AG04450 (cell line): ENCODE data around the gene SLC11A1. TPM values are rescaled to one million over a fixed set of nuclear protein-coding genes. Genes with fewer than 3 reads are reported as not detected.

Experiments used
- CTCF ChIA-PET: fragments of 300-600, 350-600 bp; formaldehyde crosslinking; extraction: SDS; loops from one replicate; lab custom pipeline; 2022; ENCODE audit warnings: antibody characterized with exemption, inconsistent platforms; lab: Charles Lee
- POLR2A ChIA-PET: fragments of 350-600 bp; formaldehyde crosslinking; extraction: SDS; loops from one replicate; lab custom pipeline; 2021; ENCODE audit warnings: antibody characterized with exemption, inconsistent platforms; lab: Yijun Ruan, JAX
- DNase-seq: peaks from one replicate; pipeline ENCODE4 v3.0.0-alpha.2; 2011; ENCODE audit warnings: low read depth, low spot score
- H3K27ac ChIP-seq: one replicate; pipeline ENCODE4 v1.5.1; 2012; ENCODE audit warnings: low read depth, low read length, control low read depth
- H3K27me3 ChIP-seq: one replicate; pipeline ENCODE4 v1.6.0; 2012; ENCODE audit warnings: low read length; ENCODE audit not compliant: control insufficient read depth, insufficient read depth
- H3K4me3 ChIP-seq: 2 replicates; pipeline ENCODE4 v1.5.1; 2011; ENCODE audit warnings: mild to moderate bottlenecking, low read depth, low read length, control low read depth
- H3K9me3 ChIP-seq: 2 replicates; pipeline ENCODE4 v1.5.1; 2012; ENCODE audit warnings: low read length; ENCODE audit not compliant: control insufficient read depth, insufficient read depth
- polyA plus RNA-seq: library from polyadenylated mRNA; depleted of rRNA; stranded (reverse); fragments of >200 nt; gene quantifications from 2 replicates; pipeline ENCODE4 v1.2.3, GENCODE V29; 2011
- TF ChIP-seq, protein P1 (sequence below): IDR thresholded peaks from 2 replicates; pipeline ENCODE4 v1.5.1; 2011; ENCODE audit warnings: low read depth, low read length, control low read depth, inconsistent platforms

The SLC11A1 gene
- polyA plus RNA-seq, 1 experiment: not detected

DNA sequence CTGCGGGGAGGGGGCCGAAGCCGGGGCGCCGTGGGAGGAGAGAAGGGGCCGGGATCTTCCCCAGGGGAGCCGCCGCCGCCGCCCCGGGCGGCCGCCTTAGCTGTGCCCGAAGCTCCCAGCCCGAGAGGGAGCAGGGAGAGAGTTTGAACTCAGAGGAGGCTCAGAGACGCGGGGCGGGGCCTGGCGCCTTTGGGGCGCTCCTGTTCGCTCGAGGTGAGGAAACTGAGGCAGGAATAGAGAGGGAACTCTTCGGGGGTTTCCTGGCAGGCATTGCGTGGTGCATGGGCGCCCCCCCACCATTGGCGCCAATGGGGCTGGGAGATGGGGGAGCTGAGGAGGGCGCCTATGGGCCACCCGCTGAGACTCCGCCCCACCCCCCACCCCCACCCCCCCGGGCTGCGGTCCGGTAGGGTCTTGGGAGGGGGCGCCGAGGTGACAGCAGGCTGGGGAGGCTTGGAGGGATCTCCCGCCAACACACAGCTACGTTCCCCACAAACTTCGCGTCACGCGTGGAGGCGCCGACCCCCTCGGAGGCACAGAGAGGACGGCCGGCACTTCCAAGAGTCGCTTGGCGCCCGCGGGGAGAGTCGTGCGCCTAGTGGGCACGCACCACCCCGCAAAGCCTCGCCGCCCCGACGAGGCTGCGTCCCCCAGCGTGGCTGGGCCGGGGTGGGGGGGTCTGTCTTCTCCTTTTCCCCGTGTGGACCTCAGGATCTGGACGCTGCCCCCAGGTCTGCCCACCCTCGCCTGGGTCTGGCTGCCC lies 18.3 kb downstream of the SLC11A1 start:
- Histone ChIP-seq H3K4me3 (peak overlapping the region; percentile 79), H3K27ac (peak overlapping the region; percentile 73), H3K9me3 (no peaks in the 10 kb centered on the region; the same call in 1 of the 2 replicates), H3K27me3 (no peaks in the 10 kb centered on the region)
- ChIA-PET CTCF (interaction anchor here (0.7 to 1.0 kb wide), 2 partner anchors 66 to 99 kb away, joined by 3 to 6 read pairs; no protein-coding TSS in a partner anchor), POLR2A (interaction anchor here (1.0 to 1.1 kb wide), 2 partner anchors 114 to 130 kb away, joined by 4 to 5 read pairs; partner anchors contain the start of genes AAMP and PNKD)
- no peak for DNase-seq
- TF ChIP-seq, protein P1, sequence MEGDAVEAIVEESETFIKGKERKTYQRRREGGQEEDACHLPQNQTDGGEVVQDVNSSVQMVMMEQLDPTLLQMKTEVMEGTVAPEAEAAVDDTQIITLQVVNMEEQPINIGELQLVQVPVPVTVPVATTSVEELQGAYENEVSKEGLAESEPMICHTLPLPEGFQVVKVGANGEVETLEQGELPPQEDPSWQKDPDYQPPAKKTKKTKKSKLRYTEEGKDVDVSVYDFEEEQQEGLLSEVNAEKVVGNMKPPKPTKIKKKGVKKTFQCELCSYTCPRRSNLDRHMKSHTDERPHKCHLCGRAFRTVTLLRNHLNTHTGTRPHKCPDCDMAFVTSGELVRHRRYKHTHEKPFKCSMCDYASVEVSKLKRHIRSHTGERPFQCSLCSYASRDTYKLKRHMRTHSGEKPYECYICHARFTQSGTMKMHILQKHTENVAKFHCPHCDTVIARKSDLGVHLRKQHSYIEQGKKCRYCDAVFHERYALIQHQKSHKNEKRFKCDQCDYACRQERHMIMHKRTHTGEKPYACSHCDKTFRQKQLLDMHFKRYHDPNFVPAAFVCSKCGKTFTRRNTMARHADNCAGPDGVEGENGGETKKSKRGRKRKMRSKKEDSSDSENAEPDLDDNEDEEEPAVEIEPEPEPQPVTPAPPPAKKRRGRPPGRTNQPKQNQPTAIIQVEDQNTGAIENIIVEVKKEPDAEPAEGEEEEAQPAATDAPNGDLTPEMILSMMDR: no peak

DNA sequence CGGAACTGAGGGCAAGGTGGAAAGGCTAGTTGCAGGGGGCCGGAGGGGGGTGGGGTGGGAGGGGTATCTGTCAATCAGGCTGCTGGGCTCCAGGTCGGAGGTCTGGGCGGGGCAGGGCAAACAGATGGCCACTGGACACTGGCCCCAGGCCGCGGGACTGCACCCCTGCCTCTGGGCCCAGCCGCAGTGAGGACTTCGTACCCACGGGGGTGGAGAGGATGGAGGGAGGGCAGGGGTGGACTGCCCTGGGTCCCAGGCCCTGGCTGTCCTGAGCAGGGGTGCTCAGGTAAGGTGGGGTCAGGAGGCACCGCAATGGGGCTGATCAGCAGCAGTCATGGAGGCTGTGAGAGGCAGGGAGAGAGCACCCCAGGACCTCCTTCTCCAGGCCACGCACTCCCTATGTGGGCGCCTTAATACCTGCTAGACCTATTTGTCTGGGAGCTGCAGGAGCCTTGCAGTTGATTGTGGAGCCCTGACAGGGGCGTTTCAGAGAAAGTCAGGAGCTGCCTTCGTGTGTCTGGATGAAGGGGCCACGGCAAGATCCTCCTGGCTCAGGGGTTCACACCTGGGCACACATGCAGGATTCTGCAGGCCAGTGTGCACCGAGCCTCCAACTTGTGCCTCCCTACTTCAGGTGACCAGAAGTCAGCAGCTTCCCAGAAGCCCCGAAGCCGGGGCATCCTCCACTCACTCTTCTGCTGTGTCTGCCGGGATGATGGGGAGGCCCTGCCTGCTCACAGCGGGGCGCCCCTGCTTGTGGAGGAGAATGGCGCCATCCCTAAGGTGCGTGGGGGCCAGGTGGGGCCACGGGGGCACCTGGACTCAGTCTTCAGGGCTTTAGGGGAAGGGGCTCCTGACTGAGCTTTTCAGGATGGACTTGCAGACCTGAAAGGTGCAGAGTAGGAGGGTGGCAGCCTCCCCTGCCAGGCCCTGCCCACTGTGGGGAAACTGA lies 19.1 kb downstream of the SLC11A1 start:
- TF ChIP-seq, protein P1: no peak
- DNase-seq: no peak
- H3K27ac ChIP-seq: no peak overlapping the region
- ChIA-PET CTCF (interaction anchor here (1.0 to 1.7 kb wide), 3 partner anchors 65 to 128 kb away, joined by 4 to 6 read pairs (median 6); no protein-coding TSS in a partner anchor), POLR2A (interaction anchor here (1.0 kb wide), 1 partner anchor 131 kb away, joined by 5 read pairs; the partner anchor contains the start of genes AAMP and PNKD)
- no peaks in the 10 kb centered on the region; the same call in 1 of the 2 replicates for H3K9me3 ChIP-seq
- no peaks in the 10 kb centered on the region for H3K27me3 ChIP-seq
- peak overlapping the region; percentile 79 for H3K4me3 ChIP-seq

DNA sequence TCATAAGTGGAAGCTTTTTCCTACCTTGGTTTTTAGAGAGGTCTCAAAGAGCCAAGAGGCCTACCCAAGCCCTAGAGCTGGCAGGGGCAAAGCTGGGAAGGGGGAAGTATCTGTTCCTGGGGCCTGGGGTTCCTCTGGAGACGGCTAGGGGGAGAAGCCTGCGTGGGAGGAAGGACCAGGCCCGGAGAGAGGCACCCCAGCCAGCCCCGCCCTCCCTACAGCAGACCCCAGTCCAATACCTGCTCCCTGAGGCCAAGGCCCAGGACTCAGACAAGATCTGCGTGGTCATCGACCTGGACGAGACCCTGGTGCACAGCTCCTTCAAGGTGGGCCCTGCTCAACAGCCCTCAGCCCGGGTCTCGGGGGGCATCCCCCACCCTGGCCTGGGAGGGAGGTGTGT lies 19.8 kb downstream of the SLC11A1 start:
- TF ChIP-seq, protein P1: no peak
- no peaks in the 10 kb centered on the region; the same call in 1 of the 2 replicates for H3K9me3 ChIP-seq
- DNase-seq: no peak
- peak overlapping the region; percentile 79 for H3K4me3 ChIP-seq
- ChIA-PET POLR2A (no interaction called here), CTCF (interaction anchor here (1.0 to 1.7 kb wide), 2 partner anchors 65 to 129 kb away, joined by 4 to 6 read pairs; no protein-coding TSS in a partner anchor)
- H3K27ac ChIP-seq: no peak overlapping the region
- no peaks in the 10 kb centered on the region for H3K27me3 ChIP-seq

DNA sequence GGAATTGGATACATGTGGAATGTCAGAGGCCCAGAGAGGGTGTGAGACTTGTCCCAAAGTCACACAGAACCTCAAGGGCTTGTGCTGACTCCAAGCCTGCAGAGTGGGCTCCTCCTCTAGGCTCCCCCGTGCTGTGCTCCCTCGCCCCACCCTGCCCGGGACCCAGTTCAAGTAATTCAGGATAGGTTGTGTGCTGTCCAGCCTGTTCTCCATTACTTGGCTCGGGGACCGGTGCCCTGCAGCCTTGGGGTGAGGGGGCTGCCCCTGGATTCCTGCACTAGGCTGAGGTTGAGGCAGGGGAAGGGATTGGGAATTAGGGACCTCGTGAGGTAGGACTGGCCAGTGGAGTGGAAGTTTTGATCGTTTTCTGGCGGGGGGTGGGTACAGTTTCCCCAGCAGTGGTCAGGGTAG lies 20.4 kb downstream of the SLC11A1 start:
- ChIA-PET CTCF (interaction anchor here (1.7 kb wide), 1 partner anchor 129 kb away, joined by 6 read pairs; no protein-coding TSS in a partner anchor), POLR2A (no interaction called here)
- Histone ChIP-seq H3K27ac (no peak overlapping the region), H3K4me3 (no peak overlapping the region), H3K9me3 (no peaks in the 10 kb centered on the region; the same call in 1 of the 2 replicates), H3K27me3 (no peaks in the 10 kb centered on the region)
- TF ChIP-seq, protein P1: no peak
- no peak for DNase-seq
